ENCODE results near the gene CLDN22. TPM values are rescaled to one million over a fixed set of nuclear protein-coding genes. Genes with fewer than 3 reads are reported as not detected.

Gene CLDN22
- total and polyA plus RNA-seq, 11 donors = not detected

GRCh38 chr4:183356931-183357675 is 37.0 kb upstream of the CLDN22 start:
- intact Hi-C loops (cut with DNase I) = no loop called here
- peaks cover 0 to 8% (median 0%) of the 10 kb centered on the region in 12 donors for H3K9me3 ChIP-seq
- peaks cover 0 to 9% (median 0%) of the 10 kb centered on the region in 9 donors for H3K27me3 ChIP-seq
- no peaks in the 10 kb centered on the region for H3K36me3 ChIP-seq
- no peaks in the 10 kb centered on the region for H3K4me1 ChIP-seq
- no peak for TF ChIP-seq CTCF (IDR thresholded peaks at IDR 0.05)
- TF ChIP-seq POLR2A (IDR thresholded peaks at IDR 0.05) = no peak
- 87 to 91% (median 89%) methylated on average over 20 of the region's 20 CpGs for WGBS, 4 donors
- ATAC-seq = no peak
- no peak overlapping the region for H3K27ac ChIP-seq
- DNase-seq = no peak
- H3K4me3 ChIP-seq = no peak overlapping the region

- H3K9me3 ChIP-seq = peaks cover 0 to 3% (median 0%) of the 10 kb centered on the region in 12 donors
- no peaks in the 10 kb centered on the region for H3K4me1 ChIP-seq
- peaks cover 0 to 9% (median 0%) of the 10 kb centered on the region in 9 donors for H3K27me3 ChIP-seq
- H3K4me3 ChIP-seq = no peak overlapping the region
- TF ChIP-seq CTCF (IDR thresholded peaks at IDR 0.05) = no peak
- no peak for TF ChIP-seq POLR2A (IDR thresholded peaks at IDR 0.05)
- H3K27ac ChIP-seq = no peak overlapping the region
- no peaks in the 10 kb centered on the region for H3K36me3 ChIP-seq
- 84 to 89% (median 87%) methylated on average over 20 of the region's 20 CpGs for WGBS, 4 donors
- DNase-seq (no peak), ATAC-seq (no peak)
- intact Hi-C loops (cut with DNase I) = no loop called here
Observed at GRCh38 chr4:183356173-183356830, 36.2 kb upstream of the CLDN22 start.

- intact Hi-C loops (cut with DNase I) = no loop called here
- DNase-seq (no peak), ATAC-seq (no peak)
- H3K27ac ChIP-seq = no peak overlapping the region
- no peaks in the 10 kb centered on the region for H3K36me3 ChIP-seq
- no peaks in the 10 kb centered on the region for H3K4me1 ChIP-seq
- no peaks in the 10 kb centered on the region for H3K9me3 ChIP-seq
- WGBS, 4 donors = 49 to 59% (median 56%) methylated on average over 4 of the region's 4 CpGs
- peaks cover 0 to 13% (median 0%) of the 10 kb centered on the region in 9 donors for H3K27me3 ChIP-seq
- no peak overlapping the region for H3K4me3 ChIP-seq
- no peak for TF ChIP-seq POLR2A (IDR thresholded peaks at IDR 0.05)
- TF ChIP-seq CTCF (IDR thresholded peaks at IDR 0.05) = no peak
Observed at GRCh38 chr4:183355405-183355804, 35.3 kb upstream of the CLDN22 start.

GRCh38 chr4:183354219-183354618 is 34.1 kb upstream of the CLDN22 start:
- no peak for TF ChIP-seq CTCF (IDR thresholded peaks at IDR 0.05)
- no peak for TF ChIP-seq POLR2A (IDR thresholded peaks at IDR 0.05)
- no peak for DNase-seq

More at GRCh38 chr4:183354219-183354618, 34.1 kb upstream of the CLDN22 start:
- Histone ChIP-seq H3K9me3 (no peaks in the 10 kb centered on the region), H3K36me3 (no peaks in the 10 kb centered on the region), H3K27me3 (peaks cover 0 to 13% (median 0%) of the 10 kb centered on the region in 9 donors), H3K27ac (no peak overlapping the region), H3K4me3 (no peak overlapping the region), H3K4me1 (peaks cover 0 to 6% (median 0%) of the 10 kb centered on the region in 12 donors)
- intact Hi-C loops (cut with DNase I) = no loop called here
- 70 to 75% (median 74%) methylated on average over 9 of the region's 9 CpGs for WGBS, 4 donors
- no peak for ATAC-seq

All from heart left ventricle (tissue), 16 donors.